Right lobe of liver (tissue), 6 donors: ENCODE results near the gene COMMD1. TPM values are rescaled to one million over a fixed set of nuclear protein-coding genes. Genes with fewer than 3 reads are reported as not detected.
A peak's percentile ranks its signal among the peaks of the same experiment; 100 is the strongest.

Experiments
- ATAC-seq, 4 donors: fragments of 200-7000 bp; cut with Tn5 transposase; one replicate each; pipeline ENCODE4 v1.9.1; 2020; ENCODE audit warnings: mild to moderate bottlenecking in 4 of 4, moderate library complexity in 4 of 4
- DNase-seq, 3 donors: peaks; one replicate each; pipeline ENCODE4 v3.0.0-alpha.2; 2020
- H3K27ac ChIP-seq, 3 donors: fragments of 200-600 bp; one replicate each; pipeline ENCODE4 v1.8.0; 2022
- H3K27me3 ChIP-seq, 2 donors: fragments of 200-600 bp; one replicate each; pipeline ENCODE4 v1.8.0; 2022
- H3K36me3 ChIP-seq, 4 donors: fragments of 200-600 bp; sonication (generic) in 1 of 4; one replicate each; pipeline versions ENCODE4 v1.5.1 to v1.8.0; 2017 to 2022; ENCODE audit warnings: control low read depth in 1 of 4
- H3K4me1 ChIP-seq, 4 donors: fragments of 200-600 bp; sonication (generic) in 1 of 4; one replicate each; pipeline versions ENCODE4 v1.5.1 to v1.8.0; 2017 to 2022; ENCODE audit warnings: control low read depth in 1 of 4
- H3K4me3 ChIP-seq, 3 donors: fragments of 200-600 bp; one replicate each; pipeline ENCODE4 v1.8.0; 2022
- H3K9me3 ChIP-seq, 4 donors: fragments of 200-600 bp; sonication (generic) in 1 of 4; one replicate each; pipeline versions ENCODE4 v1.5.1 to v1.8.0; 2017 to 2022; ENCODE audit warnings: control low read depth in 1 of 4
- POLR2A ChIP-seq: fragments of 450-650 bp; IDR thresholded peaks from one replicate; pipeline ENCODE4 v1.6.1; 2017; ENCODE audit warnings: antibody characterized with exemption, mild to moderate bottlenecking
- WGBS: methylation state at CpG from one replicate; pipeline ENCODE4 v1.1.6; 2018; ENCODE audit warnings: low coverage, low lambda C conversion rate; ENCODE audit not compliant: insufficient coverage; ENCODE audit errors: missing lambda C conversion rate; 5-methylcytosine and 5-hydroxymethylcytosine counted together
- intact Hi-C, 2 donors: fragments of 100-400 bp; cut with DNase I; formaldehyde crosslinking; loops; one replicate each; pipeline versions ENCODE4 v1.11.2 to v1.14.1; 2022
- total RNA-seq, 6 experiments: library from RNA; depleted of rRNA in 2 of 6; stranded (reverse); fragments of >200 nt in 2 of 6; fragmentation: NEBNext Ultra II Directional in 3 of 6; extraction: Animal tissue kit (Norgen Biotek cat#: 25700) in 3 of 6; gene quantifications; one replicate each; pipeline versions ENCODE4 v1.1.0 to v1.2.4, GENCODE V29; 2016 to 2023
- TF ChIP-seq, protein P1 (sequence below), 4 donors: fragments of 200-600 bp in 3 of 4; fragments of 450-650 bp in 1 of 4; IDR thresholded peaks; one replicate each; pipeline versions ENCODE4 v1.5.1 to v1.8.0; 2016 to 2022; ENCODE audit warnings: antibody characterized with exemption in 4 of 4, mild to moderate bottlenecking in 2 of 4
- donor health status: DM: no; HTN: yes; CAD: no.
- donor health status: DM: no; HTN: no; CAD: no.
- donor health status: DM: no; HTN: no; CAD: no.
- donor health status: DM: no; HTN: yes; CAD: no.
- donor health status: DM: no; HTN: yes; CAD: no.

Gene COMMD1
- total RNA-seq, 6 experiments from 2014 or later: 17.2 to 21.6 (median 18.7) TPM

DNA sequence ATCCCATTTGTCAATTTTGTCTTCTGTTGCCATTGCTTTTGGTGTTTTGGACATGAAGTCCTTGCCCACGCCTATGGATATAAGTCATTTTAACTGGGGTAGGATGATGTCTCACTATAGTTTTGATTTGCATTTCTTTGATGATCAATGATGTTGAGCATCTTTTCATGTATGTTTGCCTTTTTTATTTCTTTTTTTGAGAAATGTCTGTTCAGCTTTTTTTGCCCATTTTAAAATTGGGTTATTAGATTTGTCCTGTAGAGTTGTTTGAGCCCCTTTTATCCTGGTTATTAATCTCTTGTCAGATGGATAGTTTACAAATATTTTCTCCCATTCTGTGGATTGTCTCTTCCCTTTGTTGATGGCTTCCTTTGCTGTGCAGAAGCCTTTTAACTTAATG, 75.3 kb downstream of the COMMD1 start:
- ATAC-seq (no peak), DNase-seq (no peak)
- no peak for TF ChIP-seq POLR2A
- TF ChIP-seq, protein P1, sequence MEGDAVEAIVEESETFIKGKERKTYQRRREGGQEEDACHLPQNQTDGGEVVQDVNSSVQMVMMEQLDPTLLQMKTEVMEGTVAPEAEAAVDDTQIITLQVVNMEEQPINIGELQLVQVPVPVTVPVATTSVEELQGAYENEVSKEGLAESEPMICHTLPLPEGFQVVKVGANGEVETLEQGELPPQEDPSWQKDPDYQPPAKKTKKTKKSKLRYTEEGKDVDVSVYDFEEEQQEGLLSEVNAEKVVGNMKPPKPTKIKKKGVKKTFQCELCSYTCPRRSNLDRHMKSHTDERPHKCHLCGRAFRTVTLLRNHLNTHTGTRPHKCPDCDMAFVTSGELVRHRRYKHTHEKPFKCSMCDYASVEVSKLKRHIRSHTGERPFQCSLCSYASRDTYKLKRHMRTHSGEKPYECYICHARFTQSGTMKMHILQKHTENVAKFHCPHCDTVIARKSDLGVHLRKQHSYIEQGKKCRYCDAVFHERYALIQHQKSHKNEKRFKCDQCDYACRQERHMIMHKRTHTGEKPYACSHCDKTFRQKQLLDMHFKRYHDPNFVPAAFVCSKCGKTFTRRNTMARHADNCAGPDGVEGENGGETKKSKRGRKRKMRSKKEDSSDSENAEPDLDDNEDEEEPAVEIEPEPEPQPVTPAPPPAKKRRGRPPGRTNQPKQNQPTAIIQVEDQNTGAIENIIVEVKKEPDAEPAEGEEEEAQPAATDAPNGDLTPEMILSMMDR (IDR thresholded peaks at IDR 0.05): no peak
- peaks cover 0 to 8% (median 0%) of the 10 kb centered on the region in 4 donors for H3K4me1 ChIP-seq
- intact Hi-C loops: no loop called here
- H3K9me3 ChIP-seq: peaks cover 0 to 9% (median 0%) of the 10 kb centered on the region in 4 donors
- H3K27ac ChIP-seq: no peak overlapping the region
- WGBS: 85% methylated on average over 1 of the region's 1 CpG
- no peak overlapping the region for H3K4me3 ChIP-seq
- no peaks in the 10 kb centered on the region for H3K27me3 ChIP-seq
- H3K36me3 ChIP-seq: no peaks in the 10 kb centered on the region

- ATAC-seq: no peak
- H3K27ac ChIP-seq: no peak overlapping the region
- H3K4me3 ChIP-seq: no peak overlapping the region
- TF ChIP-seq POLR2A: no peak
- TF ChIP-seq, protein P1 (IDR thresholded peaks at IDR 0.05): no peak
- peaks cover 0 to 9% (median 0%) of the 10 kb centered on the region in 4 donors for H3K9me3 ChIP-seq
- WGBS: no CpG with 5 or more reads among the region's 1 CpG
- no peaks in the 10 kb centered on the region for H3K36me3 ChIP-seq
- H3K27me3 ChIP-seq: no peaks in the 10 kb centered on the region
- intact Hi-C loops: no loop called here
- H3K4me1 ChIP-seq: peaks cover 0 to 8% (median 0%) of the 10 kb centered on the region in 4 donors
- no peak for DNase-seq
Observed at GRCh38 chr2:61984682-61985081, 79.2 kb downstream of the COMMD1 start.

DNA sequence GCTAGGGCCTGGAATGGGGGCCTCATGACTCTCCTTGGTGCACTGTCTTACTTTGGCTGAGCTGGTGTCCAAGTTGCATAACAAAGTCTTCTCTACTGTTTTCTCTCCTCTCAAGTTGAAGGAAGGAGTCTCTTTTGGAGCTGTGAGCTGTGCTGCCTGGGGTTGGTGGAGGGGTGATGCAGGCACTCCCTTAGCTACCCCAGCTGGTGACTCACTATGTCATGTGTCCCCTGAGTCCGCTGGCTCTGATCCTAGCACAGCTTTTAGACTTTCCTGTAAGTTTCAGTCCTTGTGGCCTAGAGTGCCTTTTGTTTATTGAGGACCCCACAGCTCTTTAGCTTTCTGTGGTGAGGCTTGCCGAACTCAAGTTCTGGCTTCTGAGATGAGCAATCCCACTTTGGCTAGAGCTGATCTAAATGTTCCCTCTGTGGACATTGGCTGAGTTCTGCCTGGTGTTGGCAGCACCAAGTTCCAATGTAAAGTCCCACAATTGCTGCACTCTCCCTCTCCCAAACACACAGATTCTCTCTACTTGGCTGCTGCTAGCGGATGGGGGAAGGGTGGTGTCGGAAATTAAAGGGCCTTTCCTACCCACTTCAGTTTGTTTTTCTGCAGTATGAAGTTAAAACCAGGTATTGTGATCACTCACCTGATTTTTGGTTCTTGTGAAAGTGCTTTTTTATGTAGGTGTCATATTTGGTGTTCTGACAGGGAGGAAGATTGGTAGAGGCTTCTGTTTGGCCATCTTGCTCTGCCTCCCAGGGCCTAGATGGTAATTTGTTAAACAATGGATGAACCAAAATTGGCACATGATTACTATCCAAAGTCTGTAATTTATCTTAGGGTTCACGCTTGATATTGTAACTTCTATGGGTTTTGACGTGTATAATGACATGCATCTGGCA, 83.2 kb downstream of the COMMD1 start:
- WGBS: 56% methylated on average over 4 of the region's 6 CpGs
- TF ChIP-seq, protein P1 (IDR thresholded peaks at IDR 0.05): no peak
- no peak for TF ChIP-seq POLR2A
- intact Hi-C loops: no loop called here
- no peaks in the 10 kb centered on the region for H3K27me3 ChIP-seq
- H3K4me3 ChIP-seq: no peak overlapping the region
- H3K27ac ChIP-seq: peak overlapping the region in 1 of 3 donors; percentile 25
- no peaks in the 10 kb centered on the region for H3K9me3 ChIP-seq
- no peaks in the 10 kb centered on the region for H3K36me3 ChIP-seq
- H3K4me1 ChIP-seq: peaks cover 0 to 9% (median 0%) of the 10 kb centered on the region in 4 donors
- DNase-seq (peak in 2 of 3 donors; percentile 57 to 71), ATAC-seq (peak; percentile 80 to 94 (median 91))

GRCh38 chr2:61993422-61994024, 88.0 kb downstream of the COMMD1 start:
- intact Hi-C loops: no loop called here
- no peak for DNase-seq
- 60% methylated on average over 3 of the region's 3 CpGs for WGBS
- Histone ChIP-seq H3K27ac (no peak overlapping the region), H3K4me3 (no peak overlapping the region), H3K9me3 (no peaks in the 10 kb centered on the region), H3K4me1 (peaks cover 0 to 9% (median 0%) of the 10 kb centered on the region in 4 donors), H3K27me3 (no peaks in the 10 kb centered on the region), H3K36me3 (no peaks in the 10 kb centered on the region)
- no peak for TF ChIP-seq POLR2A
- TF ChIP-seq, protein P1 (IDR thresholded peaks at IDR 0.05): peak; percentile 72 to 80 (median 74)
- ATAC-seq: peak; percentile 64 to 84 (median 75)
